Uterus (tissue), 2 donors: ENCODE data around the gene OXSM.

Experiments used
- CTCF ChIP-seq, 4 experiments: fragments of 200-600 bp in 2 of 4; fragments of 450-650 bp in 2 of 4; sonication (generic) in 2 of 4; IDR thresholded peaks; one replicate each; pipeline ENCODE4 v1.5.1; 2016 to 2019; ENCODE audit warnings: antibody characterized with exemption in 4 of 4, mild to moderate bottlenecking in 2 of 4, moderate library complexity in 1 of 4
- POLR2A ChIP-seq, 2 donors: fragments of 450-650 bp; IDR thresholded peaks; one replicate each; pipeline ENCODE4 v1.6.1; 2016; ENCODE audit warnings: antibody characterized with exemption in 2 of 2, mild to moderate bottlenecking in 1 of 2, moderate library complexity in 1 of 2

- TF ChIP-seq CTCF (IDR thresholded peaks at IDR 0.05) (no peak), POLR2A (IDR thresholded peaks at IDR 0.05) (no peak)
Observed at GRCh38 chr3:25747033-25747432, 42.9 kb upstream of the OXSM start.
